Spleen (tissue), 7 donors: Measurements from ENCODE around the gene ZMPSTE24.

Source experiments
- POLR2A ChIP-seq, 3 donors: fragments of 450-650 bp; IDR thresholded peaks; one replicate each; pipeline ENCODE4 v1.5.1; 2017; ENCODE audit warnings: antibody characterized with exemption in 3 of 3, mild to moderate bottlenecking in 1 of 3
- POLR2AphosphoS5 ChIP-seq, 3 donors: sonication (generic); formaldehyde crosslinking; IDR thresholded peaks; one replicate each; pipeline ENCODE4 v1.5.1; 2017; ENCODE audit warnings: antibody characterized with exemption in 3 of 3
- TF ChIP-seq, protein P1 (sequence below), 11 experiments: fragments of 200-600 bp in 7 of 11; fragments of 450-650 bp in 4 of 11; sonication (generic) in 4 of 11; IDR thresholded peaks in 8 of 11; conservative IDR thresholded peaks in 3 of 11; 1 replicate in 7 of 11; 2 replicates in 4 of 11; pipeline versions ENCODE4 v1.4.0 to v1.8.0; 2016 to 2021; ENCODE audit warnings: antibody characterized with exemption in 11 of 11, inconsistent platforms in 4 of 11, mild to moderate bottlenecking in 1 of 11
- donor health status: DM: no; HTN: no; CAD: no; lungs with moderate emphysema.
- donor health status: DM: no; HTN: no; CAD: no.
- donor health status: DM: no; HTN: no; CAD: no.

- no peak for TF ChIP-seq POLR2A (IDR thresholded peaks at IDR 0.05)
- TF ChIP-seq, protein P1, sequence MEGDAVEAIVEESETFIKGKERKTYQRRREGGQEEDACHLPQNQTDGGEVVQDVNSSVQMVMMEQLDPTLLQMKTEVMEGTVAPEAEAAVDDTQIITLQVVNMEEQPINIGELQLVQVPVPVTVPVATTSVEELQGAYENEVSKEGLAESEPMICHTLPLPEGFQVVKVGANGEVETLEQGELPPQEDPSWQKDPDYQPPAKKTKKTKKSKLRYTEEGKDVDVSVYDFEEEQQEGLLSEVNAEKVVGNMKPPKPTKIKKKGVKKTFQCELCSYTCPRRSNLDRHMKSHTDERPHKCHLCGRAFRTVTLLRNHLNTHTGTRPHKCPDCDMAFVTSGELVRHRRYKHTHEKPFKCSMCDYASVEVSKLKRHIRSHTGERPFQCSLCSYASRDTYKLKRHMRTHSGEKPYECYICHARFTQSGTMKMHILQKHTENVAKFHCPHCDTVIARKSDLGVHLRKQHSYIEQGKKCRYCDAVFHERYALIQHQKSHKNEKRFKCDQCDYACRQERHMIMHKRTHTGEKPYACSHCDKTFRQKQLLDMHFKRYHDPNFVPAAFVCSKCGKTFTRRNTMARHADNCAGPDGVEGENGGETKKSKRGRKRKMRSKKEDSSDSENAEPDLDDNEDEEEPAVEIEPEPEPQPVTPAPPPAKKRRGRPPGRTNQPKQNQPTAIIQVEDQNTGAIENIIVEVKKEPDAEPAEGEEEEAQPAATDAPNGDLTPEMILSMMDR (IDR thresholded peaks at IDR 0.05 in 8 of 11, conservative IDR thresholded peaks at IDR 0.05 in 3 of 11) = no peak
- TF ChIP-seq POLR2AphosphoS5 (IDR thresholded peaks at IDR 0.05) = no peak
These were observed 9.7 kb downstream of the ZMPSTE24 start for GRCh38 chr1:40267767-40268187.
